NCI-H1930 (cell line): ENCODE measurements around the gene ZFHX3.

ENCODE experiments used
- DNase-seq, 2 experiments: peaks; one replicate each; lab custom pipeline; 2025; lab: John Stamatoyannopoulos, UW

Gene ZFHX3

DNA sequence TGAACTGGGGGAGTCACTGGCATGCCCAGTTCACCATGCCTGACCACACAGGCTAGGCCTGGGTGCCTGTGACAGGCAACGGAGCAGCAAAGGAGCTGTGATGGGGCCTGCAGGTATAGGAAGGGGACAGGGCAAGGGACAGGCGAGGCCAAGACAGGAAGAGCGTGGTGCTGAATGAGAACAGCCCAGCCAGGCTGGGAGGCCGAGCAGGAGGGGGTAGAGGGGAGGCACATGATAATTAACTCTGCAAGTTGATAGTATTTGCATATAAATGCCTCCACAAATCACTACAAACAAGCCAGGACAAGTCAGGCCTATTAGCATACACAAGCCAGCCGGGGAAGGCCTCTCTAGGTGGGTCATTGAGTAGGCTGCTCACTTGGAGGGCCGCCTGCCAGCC is 7.8 kb downstream of the ZFHX3 start:
- no peak for DNase-seq

DNA sequence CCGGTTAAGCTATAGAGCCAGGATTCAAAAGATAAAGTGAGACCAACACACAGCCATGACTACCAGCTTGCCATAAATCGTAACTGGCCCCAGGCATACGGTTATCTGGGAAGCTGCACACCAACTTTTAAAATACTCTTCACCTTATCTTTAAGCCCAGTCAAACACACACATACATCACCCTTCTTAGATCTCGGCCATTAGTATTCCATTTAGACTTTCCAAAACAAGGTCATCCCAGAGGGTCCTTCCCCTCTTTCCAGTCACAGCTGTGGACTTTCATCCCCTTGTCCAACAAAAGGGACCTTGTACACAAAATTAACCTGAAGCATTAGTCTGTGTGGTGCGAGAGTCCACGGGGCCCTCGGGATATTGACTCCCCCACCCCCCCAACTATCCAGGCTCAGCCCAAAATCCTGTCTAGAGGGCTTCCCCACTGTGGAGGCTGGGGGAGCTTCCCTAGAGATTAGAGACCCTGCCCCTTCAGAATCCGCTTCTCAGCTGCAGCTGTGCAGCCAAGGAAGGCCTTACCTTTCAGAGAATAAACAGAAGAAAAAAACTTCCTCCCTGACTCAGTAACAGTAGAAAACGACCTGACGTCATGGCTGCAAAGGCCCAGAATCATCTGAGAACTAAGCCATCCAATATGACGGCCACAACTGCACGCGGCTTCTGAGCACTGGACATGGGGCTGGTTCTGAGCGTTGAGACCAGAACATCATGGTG is 9.9 kb downstream of the ZFHX3 start:
- DNase-seq: no peak

DNA sequence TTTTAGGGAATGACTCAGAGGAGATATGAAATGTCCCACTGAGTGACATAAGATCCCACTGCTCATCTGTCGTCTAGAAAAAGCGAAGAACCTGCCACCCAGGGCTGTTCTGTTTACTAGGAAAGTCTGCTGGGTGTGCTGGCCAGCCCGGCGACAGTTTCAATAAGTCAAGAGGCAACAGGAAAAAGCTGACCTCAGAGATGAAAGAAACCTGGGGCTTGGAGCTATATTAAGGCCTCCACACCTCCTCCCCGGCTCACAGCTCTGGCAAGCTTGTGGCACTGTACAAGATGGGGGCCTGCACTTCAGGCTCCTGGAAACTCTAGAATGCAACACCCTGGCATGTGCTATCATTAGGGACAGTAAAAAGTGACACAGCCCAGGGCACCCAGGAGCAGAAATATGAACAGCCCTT is 10.6 kb downstream of the ZFHX3 start:
- no peak for DNase-seq

DNA sequence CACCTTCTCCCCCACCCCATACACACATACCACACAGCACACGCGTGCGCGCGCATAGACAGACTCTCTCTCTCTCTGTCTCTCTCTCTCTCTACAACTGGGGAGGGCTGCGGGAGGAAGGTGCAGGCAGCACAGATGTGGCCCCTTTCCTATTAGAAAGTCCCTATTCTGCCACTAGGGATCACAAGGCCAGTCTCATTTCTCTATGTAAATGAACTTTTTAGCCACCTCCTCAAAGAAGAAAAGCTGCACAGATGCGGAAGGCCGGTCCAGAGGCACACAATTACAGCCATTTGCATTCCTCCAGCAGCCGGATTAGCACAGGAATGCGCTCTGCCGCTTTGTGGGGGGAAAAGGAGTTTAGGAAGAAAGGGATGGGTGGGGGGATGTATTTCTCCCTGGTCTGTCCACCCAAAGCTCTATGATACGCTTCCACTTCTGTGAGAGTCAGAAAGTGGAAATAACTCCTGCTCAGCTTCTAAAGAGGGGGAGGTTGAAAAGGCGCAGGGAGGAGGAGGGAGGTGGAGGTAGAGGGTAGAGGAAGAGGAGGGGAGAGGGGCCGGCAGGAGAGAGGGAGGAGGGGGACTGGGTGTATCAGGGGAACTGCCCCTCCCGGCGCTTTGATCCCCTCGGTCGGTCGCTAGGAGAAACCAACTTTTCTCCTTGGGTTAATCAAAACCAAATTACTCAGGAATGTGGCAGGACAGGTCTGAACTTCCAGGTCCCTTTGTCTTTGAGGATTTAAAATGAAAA is 11.7 kb downstream of the ZFHX3 start:
- no peak for DNase-seq

DNA sequence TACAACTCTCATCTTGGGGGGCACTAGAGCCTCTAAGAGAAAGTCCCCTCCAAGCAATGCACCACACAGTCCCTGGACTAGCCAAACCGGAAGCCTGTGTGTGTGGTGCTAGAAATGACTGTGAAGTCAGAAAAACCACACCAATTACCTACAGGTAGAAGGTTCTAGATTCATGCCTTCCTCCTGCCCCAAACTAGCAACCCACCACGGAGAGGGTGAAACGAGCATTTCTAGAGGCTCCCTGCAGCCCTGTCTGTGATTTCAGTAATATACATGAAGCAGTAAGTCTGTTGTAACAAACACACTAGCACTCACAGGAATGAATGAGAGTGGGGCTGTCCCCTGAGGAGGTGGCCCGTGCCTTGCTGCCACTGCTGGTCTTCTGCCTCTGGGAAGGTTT is 13.6 kb downstream of the ZFHX3 start:
- no peak for DNase-seq

DNA sequence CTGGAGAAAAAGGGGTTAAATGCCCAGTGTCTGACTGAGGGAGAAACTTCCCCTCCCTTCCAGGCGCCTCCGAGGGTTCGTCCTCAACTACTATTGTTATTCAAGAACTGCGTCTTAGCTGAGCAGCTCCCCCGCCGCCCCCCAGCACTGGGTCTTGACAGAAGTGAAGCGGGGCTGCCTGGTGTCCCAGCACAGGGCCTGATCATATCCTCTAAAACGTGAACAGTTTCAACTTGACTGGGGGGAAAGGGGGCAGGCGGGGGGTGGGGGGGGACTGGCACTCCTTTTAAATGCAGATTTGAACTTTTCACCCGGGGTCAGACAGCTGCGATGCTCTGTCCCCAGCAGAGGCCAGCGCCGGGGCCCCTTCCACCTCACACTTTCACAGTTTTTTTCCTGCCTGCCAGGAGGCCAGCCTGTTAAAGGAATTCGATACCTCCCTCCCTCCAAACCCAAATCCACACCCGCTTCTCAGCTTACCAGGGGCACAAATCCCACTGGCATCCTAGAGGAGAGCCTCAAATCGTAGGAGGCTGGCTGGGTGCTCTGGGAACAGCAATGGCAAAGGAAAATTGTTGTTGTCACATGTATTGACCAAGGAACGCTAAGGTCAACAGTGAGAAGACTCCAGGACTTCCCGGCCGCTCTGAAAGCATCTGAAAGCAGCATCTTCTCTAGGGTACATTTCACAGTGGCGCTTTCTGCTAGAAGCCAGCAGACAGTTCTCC is 14.5 kb downstream of the ZFHX3 start:
- no peak for DNase-seq

DNA sequence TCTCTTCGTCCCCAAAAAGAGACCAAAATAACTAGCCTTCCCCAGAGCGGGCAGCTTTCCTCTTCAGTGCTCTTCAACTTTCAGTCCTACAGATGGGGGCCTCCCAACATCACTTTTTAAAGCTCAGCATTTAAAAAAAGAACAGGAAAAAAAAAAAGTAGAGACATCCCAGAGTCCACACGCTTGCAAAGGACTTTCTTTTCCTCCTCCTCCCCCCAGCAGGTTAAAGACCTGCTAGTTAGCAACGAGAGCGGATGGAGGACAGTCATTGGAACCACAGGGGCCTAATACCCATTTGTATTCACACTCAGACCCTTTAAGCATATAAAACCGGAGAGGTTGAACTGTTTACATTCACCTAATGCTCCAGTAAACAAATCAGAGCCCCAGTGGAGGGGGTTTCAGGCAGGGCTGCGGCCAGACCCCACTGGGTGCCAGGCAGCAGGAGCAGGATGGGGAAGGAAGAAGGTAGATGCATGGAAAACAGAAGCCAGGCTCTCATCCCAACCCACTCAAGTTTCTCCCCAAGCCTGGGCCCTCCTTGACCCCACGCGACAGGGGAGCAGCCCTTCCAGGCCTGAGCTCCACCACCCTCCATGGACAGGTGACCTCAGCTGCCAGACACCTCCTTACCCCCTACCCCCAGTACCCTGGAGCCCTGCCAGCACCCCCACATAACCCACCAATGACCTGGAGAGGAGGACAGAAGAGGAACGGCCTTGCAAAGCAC is 15.2 kb downstream of the ZFHX3 start:
- DNase-seq: no peak

DNA sequence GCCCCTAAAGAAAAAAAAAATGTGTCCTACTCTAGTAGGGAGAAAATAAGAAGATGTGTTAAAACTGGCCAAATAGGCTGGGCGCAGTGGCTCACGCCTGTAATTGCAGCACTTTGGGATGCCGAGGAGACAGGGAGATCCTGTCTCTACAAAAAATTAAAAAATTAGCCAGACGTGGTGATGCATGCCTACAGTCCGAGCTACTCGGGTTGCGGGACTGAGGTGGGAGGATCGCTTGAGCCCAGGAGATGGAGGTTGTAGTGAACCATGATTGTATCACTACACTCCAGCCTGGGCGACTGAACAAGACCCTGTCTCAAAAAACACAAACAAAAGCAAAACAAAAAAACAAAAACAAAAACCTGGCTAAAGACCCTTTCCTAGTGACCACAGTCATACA is 15.9 kb downstream of the ZFHX3 start:
- DNase-seq: no peak

DNA sequence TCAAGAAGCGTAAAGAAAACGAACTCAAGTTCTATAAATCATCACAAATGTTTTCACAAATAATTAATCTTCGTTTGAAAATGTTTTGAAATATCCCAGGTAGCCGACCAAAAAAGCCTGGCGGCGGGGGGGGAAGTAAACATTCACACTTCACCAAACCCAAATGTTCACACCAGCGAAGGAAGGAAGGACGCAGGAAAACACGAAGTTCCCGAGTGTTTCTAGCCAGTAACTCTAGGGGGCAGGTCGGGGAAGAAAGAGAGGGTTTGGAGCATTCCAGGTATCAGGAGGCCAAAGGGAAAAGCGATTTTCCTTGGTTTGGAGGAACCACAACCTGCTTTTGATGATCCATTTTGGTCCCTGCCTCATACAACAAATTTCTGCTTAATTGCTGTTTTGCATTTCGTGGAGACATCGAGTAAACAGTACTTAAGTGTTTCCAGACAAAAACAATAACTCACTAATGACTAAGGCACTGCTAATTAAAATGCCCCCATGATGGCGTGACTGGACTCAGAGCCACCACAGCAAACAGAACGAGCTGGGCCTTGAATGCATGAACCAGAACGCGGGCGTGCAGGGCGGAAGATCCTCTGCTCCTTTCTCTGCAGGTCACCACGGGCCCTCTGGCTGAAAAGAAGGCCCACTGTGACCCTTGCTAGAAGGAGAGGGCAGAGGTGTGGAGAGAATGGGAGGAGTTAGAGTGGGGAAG is 16.6 kb downstream of the ZFHX3 start:
- DNase-seq: no peak

DNA sequence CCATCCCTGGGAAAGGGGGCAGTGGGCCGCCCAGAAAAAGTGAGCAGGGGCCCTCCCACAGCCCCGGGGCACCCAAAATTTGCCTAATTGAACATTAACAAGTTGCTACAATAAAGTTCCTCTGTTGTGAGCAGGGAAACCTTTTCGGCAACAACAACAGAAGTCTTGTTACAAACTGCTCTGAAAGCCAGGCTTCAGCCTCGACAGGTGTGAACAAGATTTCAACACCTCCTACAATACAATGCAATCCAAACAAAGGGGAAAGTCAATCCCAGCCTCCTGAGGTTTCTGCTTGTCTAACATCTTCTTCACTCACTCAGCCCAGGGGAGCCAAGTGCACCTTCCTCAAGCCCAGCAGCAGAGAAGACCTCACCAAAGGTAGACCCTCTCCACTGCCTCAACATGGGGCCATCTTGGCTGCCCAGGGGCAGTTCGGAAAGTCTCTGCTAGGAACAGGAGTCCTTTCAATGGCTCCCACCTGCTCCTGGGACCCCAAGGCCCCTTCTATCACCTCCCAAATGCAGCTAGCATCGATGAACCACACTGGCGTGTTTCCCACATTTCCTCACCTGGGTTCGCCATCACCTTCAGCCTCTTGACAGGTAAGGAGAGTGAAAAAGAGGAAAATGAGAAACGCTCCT is 19.1 kb downstream of the ZFHX3 start:
- no peak for DNase-seq

DNA sequence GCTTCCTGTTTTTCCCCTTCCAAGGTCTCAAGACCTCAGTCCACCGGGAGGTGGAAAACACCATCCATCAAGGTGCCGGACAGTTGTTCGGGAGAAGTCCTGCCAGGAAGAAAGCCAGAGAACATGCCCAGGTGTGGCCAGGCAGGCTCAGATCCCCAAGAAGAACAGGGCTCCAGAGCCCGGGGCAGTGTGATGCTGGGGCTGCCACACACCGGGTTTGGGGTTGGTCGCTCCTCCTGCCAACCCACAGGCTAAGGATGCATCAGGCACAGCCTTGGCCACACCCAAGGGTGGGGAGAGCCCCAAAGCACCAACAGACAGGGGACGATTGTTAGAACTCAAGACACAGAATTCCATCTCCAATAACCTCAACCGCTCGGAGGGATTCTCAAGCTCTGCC is 19.7 kb downstream of the ZFHX3 start:
- DNase-seq: no peak

DNA sequence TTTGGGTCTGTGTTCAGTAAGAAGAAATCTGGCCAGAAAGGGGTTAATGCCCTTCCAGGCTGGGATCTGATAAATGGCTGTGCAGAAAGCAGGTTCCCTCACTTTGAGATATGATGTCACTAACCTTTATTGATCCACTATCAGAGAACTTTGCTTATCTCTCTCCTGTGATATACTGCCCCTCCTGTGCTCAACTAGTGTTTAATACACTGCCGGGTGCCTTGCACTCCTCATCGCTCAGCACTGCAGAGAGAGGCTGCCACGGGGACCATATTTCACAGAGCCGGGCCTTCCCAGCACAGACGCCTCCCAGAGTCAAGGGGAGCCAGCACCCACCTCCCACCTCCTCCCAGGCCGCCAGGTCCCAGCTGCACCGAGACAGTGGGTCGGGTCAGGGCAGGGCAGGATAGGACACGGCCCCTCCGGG is 20.2 kb downstream of the ZFHX3 start:
- DNase-seq: no peak

DNA sequence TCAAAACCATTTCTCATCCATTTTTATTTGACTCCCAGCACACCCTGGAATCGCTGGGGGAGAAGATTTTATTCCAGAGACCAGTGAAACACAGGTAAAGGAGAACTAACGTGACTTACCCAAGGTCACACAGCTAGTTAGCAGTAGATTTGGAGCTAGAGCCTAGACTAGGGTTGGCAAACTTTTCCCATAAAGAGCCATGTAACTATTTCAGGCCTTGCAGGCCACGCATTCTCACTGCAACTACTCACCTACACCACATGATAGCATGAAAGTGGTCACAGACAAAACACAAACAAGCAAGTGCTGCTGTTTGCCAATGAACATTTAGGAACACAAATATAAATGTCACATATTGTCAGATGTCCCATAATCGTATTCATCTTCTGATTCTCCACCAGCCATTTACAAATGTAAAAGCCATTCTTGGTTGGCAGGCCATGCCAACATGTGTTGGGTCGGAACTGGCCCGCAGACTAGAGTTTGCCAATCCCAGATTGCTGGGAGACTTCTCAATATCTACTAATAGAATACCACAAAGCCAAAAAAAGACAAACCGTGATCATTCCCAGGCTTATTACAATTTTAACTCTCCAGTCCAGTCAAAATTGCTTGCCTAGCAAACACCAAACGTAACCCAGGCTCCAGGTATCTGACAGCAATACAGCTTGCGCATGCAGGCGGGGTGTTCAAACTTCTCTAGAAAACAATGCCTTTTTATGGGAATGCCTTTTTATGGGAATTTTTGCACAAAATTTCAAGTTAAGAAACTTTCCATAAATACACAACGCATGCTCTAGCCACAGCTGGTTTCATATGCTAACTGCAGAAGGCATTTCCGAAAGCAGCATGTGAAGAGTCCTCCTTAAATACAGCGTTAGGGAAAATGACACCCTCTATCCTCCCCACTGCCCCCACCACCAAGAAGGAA is 20.9 kb downstream of the ZFHX3 start:
- no peak for DNase-seq

DNA sequence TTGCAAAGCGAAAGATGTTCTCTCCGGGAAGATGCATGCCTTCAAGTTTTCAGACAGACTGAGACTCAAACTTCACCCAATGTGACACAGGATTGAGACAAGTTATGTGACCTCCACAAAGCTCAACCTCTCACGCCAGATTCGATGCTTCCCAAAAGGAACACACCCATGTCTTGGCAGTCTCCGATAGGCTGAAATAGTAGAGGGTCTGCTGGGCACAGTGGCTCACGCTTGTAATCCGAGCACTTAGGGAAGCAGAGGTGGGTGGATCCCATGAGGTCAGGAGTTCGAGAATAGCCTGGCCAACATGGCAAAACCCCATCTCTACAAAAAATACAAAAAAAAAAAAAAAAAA is 22.1 kb downstream of the ZFHX3 start:
- DNase-seq: no peak

DNA sequence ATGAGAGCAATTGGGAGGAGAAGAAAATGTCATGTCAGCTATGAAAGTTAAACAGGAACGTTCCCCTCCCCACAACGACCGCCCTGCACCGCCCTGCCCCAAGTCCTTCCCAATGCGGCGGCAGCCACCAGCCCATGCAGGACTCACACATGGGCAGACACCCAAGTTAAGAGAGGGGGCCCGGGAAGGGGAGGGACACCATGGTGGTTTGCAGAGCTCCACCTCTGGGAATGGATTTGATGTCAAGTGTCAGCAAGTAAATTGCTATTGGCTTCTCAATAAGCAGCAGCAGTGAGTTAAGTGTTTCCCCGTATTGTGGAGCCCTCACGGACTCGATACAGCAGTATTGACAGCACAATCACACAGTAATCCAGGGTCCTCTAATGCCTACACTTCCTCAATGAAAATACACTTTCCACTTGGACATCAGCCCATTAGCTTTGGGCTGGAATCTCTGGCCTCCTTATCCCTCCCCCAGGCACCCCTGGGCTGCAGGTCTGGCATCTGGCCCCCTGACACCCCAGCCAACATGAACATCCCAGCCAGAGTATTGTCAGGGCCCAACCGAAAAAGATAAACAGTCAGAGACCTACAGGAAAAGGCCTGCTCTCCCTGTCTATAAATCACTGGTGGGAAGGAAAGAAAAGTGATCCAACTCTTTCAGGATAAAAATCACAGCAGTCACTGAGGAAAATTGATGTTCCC is 22.6 kb downstream of the ZFHX3 start:
- DNase-seq: no peak

DNA sequence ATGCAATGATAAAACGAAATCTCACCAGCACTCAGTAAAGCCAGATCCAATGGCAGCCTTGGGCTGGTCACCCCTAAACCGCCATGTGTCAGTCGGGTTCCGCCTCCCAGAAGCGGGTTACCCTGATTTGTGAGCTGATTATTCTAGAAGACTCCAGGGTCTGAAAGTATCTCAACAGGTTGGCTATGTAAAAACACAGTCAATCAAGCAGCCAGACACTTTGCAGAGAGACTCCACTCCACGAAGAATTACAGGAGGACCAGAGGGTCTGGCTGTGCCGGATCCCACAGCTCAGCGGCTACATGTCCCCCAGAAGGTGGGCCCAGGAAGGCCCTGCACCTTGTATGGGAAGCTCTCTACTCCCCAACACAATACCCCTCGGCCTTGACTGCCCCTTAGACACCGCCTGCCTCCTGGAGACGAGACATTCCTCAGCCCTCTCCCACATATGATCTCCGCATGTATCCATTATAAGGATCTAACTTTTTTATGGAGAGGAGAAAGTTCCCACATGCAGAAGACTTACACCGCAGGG is 23.3 kb downstream of the ZFHX3 start:
- no peak for DNase-seq

DNA sequence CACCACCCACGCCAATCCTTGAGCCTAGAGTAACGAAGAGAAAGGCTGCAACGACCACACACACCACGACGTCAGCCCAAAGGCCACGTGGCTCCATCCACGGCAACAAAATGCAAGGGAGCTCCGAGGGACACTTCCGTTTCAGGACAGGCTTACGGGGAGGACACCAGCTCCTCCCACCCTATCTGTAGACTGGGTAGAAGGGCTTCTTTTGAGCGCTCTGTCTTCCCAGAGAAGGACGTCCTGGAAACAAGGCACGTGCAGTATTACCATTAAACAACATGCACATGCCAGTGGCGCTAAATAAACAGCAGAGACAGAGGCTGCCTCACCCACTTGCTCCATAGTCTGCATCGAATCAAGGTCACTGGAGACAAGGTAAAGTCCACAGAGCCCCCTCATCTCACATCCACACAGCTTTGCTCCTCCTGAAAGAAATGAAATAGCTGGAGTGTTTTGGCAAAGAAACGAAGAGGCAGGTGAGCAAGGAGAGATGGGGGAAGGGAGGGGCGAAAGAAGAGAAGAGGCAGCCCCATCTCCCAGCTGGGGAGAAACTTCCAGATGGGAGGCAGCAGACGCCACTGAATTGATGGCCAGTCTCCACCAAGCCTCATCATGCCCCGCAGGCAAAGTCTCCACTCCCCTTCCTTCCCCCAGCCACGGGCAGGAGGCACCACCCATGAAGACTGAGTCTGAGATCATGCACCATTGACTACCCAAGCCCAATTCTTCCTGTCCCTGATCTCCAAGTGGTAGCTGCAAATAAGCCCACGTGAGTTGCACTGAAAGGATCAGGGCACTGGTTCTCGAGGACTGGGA is 24.0 kb downstream of the ZFHX3 start:
- DNase-seq: no peak

DNA sequence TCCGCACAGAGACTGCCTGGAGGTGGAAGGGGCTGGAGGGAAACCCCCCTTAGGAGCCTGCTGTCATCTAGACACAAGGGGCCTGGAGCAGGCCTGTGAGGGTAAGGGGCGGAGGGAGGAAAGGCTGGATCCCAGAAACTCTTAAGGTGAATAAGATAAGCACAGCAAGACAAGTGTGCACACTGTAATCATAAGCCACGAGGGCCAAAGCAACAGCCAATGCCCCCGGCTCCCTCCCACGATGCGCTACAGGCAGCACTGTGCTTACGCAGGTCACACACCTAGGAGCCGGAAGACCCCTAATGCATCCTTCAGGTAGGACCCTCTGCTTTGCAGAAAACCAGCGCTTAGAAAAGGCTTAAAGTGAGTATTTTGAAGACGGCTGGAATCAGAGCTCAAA is 24.6 kb downstream of the ZFHX3 start:
- DNase-seq: no peak
